ENCODE data around the gene EPG5.

The EPG5 gene

GRCh38 chr18:45871431-45872084, 95.6 kb downstream of the EPG5 start (continued):
- TF ChIP-seq TSHZ2 (CRISPR knock-in tag; IDR thresholded peaks at IDR 0.05) (no peak), ZFP3 (CRISPR knock-in tag; IDR thresholded peaks at IDR 0.05) (no peak), ARNTL (CRISPR knock-in tag; IDR thresholded peaks at IDR 0.05; ENCODE audit: borderline replicate concordance, low read depth) (no peak), ESRRG (CRISPR knock-in tag; IDR thresholded peaks at IDR 0.05) (no peak), CSDC2 (CRISPR knock-in tag; IDR thresholded peaks at IDR 0.05) (no peak)

- ATAC-seq = no peak
- TF ChIP-seq ISL1 (CRISPR knock-in tag; IDR thresholded peaks at IDR 0.05) (no peak), TOX (CRISPR knock-in tag; IDR thresholded peaks at IDR 0.05; ENCODE audit: borderline replicate concordance) (no peak), ZC3H10 (CRISPR knock-in tag; IDR thresholded peaks at IDR 0.05) (no peak), BACH2 (CRISPR knock-in tag; IDR thresholded peaks at IDR 0.05; ENCODE audit: borderline replicate concordance) (no peak), PPARA (CRISPR knock-in tag; IDR thresholded peaks at IDR 0.05; ENCODE audit: borderline replicate concordance) (no peak), OSR1 (CRISPR knock-in tag; IDR thresholded peaks at IDR 0.05) (no peak), TSHZ2 (CRISPR knock-in tag; IDR thresholded peaks at IDR 0.05) (no peak), PATZ1 (CRISPR knock-in tag; IDR thresholded peaks at IDR 0.05; ENCODE audit: borderline replicate concordance) (no peak), ZNF70 (CRISPR knock-in tag; IDR thresholded peaks at IDR 0.05) (no peak), ZNF565 (CRISPR knock-in tag; conservative IDR thresholded peaks at IDR 0.05; ENCODE audit: low read depth) (no peak), POU6F1 (CRISPR knock-in tag; IDR thresholded peaks at IDR 0.05; ENCODE audit: borderline replicate concordance, low read depth) (no peak), CSRNP3 (CRISPR knock-in tag; IDR thresholded peaks at IDR 0.05) (no peak), ESRRG (CRISPR knock-in tag; IDR thresholded peaks at IDR 0.05) (no peak), CREB5 (CRISPR knock-in tag; IDR thresholded peaks at IDR 0.05; ENCODE audit: low read depth) (no peak), GLIS3 (CRISPR knock-in tag; IDR thresholded peaks at IDR 0.05) (no peak), ZNF8 (CRISPR knock-in tag; IDR thresholded peaks at IDR 0.05) (no peak)
These were observed 96.7 kb downstream of the EPG5 start for GRCh38 chr18:45870419-45870818.

Measured in SK-N-SH treated with all-trans-retinoic acid at 6 μM for 48 hours (cell line).